ENCODE measurements around the gene INTS1.
"Not testable (repeated sequence)": the region's sequence is repeated elsewhere in the genome, so short reads cannot be mapped to it uniquely, and the experiment has no call there.

Gene INTS1

DNA sequence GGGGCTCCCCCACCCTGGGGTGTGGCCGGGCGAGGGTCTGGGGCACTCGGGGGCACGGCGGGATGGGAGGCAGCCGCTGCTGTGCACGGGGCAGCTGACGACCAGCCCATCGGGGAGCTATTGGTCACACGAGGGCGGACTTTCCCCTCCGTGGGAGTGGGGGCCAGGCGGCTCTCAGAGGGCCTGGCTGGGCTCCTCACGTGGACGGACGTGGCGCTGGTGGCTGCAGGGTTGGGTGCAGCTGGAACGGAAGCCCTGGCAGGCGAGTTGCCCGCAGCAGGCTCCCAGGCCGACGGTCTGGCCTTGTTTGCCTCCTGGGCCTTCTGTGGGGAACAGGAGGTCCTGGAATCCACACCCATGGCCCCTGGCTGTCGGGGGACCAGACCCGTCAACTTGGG lies 59.3 kb downstream of the INTS1 start:
- DNase-seq: no peak

GRCh38 chr7:1444214-1444924 lies 59.8 kb downstream of the INTS1 start:
- DNase-seq: no peak

- DNase-seq: not testable (repeated sequence)
Observed at GRCh38 chr7:1443587-1444200, 60.5 kb downstream of the INTS1 start.

GRCh38 chr7:1442355-1443124 lies 61.6 kb downstream of the INTS1 start:
- no peak for DNase-seq

- DNase-seq: no peak
Observed at GRCh38 chr7:1441615-1442354, 62.4 kb downstream of the INTS1 start.

GRCh38 chr7:1440620-1441019 lies 63.6 kb downstream of the INTS1 start:
- no peak for DNase-seq

GRCh38 chr7:1439373-1440363 lies 64.5 kb downstream of the INTS1 start:
- DNase-seq: no peak

DNA sequence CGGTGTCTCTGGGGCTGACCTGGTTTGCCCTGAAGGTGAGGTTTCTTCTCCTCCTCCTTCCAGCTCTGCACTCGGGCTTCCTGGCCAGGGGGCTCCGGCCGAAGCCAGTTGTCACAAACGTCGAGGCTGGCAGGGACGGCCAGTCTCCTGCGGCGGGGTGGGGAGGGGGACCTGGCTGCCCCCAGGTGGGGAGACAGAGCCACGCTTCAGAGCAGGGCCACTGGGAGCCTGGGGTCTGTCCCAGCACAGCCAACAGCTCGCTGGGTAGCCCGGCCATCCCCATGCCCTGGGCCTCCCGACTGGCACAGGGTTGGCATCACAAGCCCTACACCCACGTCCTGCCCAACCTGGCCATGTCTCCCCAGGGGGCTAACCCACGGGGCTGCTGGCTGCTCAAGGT lies 65.4 kb downstream of the INTS1 start:
- DNase-seq: no peak

- no peak for DNase-seq
Observed at GRCh38 chr7:1438208-1438607, 66.0 kb downstream of the INTS1 start.

DNA sequence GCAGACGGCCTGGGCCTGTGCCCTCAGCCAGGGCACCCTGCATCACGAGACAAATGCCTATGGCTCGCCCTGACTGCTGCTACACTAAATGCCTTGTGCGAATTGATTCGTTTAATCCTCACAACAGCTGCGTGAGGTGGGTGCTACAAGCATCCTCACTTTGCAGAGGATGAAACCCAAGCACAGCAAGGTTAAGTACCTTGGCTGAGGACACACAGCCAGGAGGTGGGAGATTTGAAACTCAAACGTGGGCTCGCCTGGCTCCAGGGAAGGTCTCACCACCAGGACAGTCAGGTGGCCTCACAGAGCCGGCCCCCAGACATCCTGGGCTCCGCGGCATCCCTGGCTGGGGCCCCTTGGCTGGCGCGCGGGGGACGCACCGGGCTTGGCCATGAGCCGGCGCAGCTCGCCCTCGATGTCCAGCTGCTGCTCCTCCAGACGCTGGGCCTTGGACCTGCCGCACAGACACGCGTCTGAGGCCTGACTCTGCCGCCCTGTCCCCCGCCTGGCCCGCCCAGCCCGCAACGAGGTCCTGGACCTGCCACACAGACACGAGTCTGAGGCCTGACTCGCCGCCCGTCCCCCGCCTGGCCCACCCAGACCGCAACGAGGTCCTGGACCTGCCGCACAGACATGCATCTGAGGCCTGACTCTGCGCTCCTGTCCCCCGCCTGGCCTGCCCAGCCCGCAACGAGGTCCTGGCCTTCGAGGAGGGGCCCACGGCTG lies 66.9 kb downstream of the INTS1 start:
- no peak for DNase-seq

DNA sequence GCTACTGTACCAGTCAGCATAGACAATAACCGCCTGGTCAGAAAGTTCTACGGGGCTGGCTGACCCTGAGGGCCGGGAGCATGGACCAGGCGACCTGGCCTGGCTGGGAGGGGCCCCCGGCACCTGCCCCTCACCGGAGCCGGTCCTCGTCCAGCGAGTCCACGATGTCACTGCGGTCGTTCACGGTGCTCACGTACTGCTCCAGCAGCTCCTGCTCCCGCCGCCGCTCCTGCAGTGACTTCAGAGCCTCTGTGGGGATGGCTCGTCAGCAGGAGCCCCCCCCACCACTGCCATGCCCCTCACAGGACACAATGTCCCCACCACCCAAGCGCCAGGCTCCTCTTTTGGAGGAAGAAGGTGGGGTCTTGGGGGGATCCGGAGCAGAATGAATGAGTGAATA lies 67.6 kb downstream of the INTS1 start:
- DNase-seq: no peak

DNA sequence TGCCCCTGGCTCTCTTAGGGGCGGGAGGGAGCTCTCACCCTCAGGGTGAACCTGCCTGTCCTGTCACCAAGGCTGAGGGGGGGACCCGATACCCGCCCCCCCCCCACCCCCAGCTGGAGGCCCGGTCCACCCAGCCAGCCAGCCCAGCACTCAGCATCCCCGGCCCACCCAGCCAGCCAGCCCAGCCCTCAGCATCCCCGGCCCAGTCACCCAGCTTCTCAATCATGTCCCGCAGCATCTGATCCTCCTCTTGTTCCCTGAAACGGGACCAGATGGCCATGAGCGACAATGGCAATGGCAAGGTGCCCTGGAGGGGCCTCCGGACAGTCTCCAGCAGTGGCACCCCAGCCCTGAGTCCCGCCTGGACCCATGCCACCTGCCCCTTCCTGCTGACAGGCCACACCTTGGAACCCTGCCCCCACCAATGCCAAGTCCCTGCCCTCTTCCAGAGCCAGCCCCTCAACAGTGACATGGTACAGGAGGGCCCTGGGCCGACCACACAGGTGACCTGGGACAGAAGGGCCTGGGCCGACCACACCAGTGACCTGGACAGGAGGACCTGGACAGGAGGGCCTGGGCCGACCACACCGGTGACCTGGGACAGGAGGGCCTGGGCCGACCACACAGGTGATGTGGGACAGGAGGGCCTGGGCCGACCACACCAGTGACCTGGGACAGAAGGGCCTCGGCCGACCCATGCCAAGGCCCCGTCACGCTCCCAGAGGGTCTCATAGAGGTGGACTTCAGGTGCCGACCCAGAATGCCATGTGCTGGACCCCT lies 69.1 kb downstream of the INTS1 start:
- no peak for DNase-seq

- no peak for DNase-seq
Observed at GRCh38 chr7:1434165-1434718, 69.9 kb downstream of the INTS1 start.

- DNase-seq: no peak
Observed at GRCh38 chr7:1433128-1433920, 70.9 kb downstream of the INTS1 start.

DNA sequence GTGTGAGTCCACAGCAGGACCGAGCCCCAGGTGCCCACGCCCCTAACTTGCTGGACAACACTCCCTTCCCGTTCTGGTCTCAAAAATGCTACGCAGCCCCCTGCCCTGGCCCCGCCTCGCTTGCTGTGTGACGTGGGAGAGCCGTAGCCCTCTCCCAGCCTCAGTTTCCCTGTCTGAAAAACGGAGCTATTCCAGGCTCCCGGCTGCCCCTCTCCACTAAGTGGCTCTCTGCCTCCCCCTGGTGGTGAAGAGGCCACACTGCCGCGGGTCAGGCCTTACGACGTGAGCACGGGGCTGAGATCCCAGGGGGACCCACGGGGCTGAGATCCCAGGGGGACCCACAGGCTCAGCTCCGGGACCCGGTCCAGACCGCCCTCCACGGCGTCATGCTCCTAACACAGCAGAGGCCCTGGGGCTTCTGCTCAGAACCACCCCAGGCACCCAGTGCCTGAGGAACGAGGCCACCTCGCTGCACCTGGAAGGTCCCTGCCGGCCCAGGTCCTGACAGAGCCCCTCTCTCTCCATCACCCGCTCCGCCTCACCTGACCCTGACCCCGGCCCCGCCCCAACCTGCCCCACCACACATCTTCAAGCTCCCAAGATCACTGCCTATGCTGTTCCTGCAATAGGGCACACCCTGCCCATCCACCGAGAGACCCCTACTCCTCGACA lies 71.6 kb downstream of the INTS1 start:
- DNase-seq: peak; percentile 66 to 84

DNA sequence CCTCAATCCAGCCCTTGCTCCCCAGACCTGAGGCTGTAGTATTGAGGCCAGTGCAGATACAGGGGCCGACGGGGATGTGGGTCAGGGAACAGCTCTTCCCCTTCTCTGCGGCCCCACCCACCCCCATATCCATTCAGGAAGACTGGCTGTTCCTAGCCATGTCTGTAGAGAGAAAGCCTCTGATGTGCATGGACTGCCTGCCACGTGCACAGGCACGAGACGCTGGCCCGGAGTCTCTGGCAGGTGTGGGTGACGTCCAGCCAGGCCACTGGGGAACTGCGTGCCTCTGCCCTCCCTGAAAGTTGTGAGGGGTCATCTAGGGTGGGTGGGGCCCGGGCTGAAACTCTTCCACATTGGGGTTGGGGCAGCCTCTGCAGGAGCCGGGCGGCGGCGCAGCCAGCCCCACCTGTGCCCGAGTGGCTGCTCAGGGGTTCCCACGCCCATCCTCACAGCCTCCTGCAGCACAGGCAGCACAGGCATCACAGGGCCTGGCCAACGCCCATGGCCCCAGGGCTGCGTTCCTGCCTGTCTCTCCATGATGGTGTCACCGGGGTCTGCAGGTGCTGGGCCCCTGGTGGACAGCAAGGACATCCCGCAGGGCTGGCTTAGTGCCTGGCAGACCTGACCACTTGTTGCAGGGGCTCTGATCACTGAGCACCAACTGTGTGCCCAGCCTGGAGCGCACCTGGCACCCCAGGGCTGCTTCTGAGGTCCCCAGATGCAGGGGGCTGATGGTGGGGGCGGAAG lies 72.4 kb downstream of the INTS1 start:
- DNase-seq: no peak

GRCh38 chr7:1431226-1431625 lies 73.0 kb downstream of the INTS1 start:
- DNase-seq: no peak

All from stimulated activated CD4-positive, alpha-beta T cell treated with anti-CD3 and anti-CD28 coated beads, Interleukin-4, amount 100 ng/mL, for 4 hours (primary cell).